Measurements from ENCODE around the gene PPFIBP2. TPM values are rescaled to one million over a fixed set of nuclear protein-coding genes. Genes with fewer than 3 reads are reported as not detected.

The PPFIBP2 gene
- total RNA-seq, 1 donor from 2014 or later: 74.1 TPM

DNA sequence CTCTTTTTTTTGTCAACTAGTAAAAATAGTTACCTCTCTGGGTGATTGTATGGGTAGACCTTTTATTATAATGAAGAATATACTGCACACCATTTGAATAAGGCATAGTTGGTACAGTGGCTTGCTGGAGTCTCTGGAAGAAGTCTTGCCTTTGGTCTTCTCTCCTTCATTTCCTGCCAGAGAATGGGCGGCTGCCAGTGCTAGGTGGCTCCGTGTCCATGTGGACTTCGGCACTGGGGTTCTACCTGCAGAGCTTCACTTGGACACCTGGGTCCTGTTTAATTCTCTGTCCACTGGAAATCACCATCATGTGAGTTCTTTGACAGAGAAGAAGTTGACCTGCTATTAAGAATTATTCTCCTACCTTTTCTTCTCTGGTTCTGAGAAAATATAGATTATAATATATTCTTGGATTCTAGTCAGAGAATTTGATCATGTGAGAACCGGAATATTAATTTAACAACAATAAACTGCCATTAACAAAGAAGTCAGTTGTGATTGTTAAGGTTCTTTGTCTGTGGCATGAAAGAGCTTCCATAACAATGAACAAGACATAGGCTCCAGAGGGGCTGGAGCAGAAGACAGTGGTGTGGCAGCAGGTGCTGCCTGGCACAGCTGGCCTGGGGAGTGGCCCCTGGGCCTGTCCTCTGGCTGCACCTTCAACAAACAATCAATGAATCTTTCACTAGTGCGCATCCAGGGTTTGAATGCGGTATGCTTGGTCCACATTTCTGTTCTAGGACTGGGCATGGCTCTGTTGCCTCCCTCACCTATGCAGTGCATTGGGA lies 77.5 kb downstream of the PPFIBP2 start:
- DNase-seq (ENCODE audit: extremely low spot score, unreplicated experiment): no peak
- no peaks in the 10 kb centered on the region for H3K9me3 Mint-ChIP-seq (ENCODE audit: unreplicated experiment)
- TF ChIP-seq, protein P1, sequence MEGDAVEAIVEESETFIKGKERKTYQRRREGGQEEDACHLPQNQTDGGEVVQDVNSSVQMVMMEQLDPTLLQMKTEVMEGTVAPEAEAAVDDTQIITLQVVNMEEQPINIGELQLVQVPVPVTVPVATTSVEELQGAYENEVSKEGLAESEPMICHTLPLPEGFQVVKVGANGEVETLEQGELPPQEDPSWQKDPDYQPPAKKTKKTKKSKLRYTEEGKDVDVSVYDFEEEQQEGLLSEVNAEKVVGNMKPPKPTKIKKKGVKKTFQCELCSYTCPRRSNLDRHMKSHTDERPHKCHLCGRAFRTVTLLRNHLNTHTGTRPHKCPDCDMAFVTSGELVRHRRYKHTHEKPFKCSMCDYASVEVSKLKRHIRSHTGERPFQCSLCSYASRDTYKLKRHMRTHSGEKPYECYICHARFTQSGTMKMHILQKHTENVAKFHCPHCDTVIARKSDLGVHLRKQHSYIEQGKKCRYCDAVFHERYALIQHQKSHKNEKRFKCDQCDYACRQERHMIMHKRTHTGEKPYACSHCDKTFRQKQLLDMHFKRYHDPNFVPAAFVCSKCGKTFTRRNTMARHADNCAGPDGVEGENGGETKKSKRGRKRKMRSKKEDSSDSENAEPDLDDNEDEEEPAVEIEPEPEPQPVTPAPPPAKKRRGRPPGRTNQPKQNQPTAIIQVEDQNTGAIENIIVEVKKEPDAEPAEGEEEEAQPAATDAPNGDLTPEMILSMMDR (IDR thresholded peaks at IDR 0.05): no peak
- H3K36me3 Mint-ChIP-seq (ENCODE audit: unreplicated experiment): peaks cover 20% of the 10 kb centered on the region
- no peaks in the 10 kb centered on the region for H3K27me3 Mint-ChIP-seq (ENCODE audit: unreplicated experiment)
- peaks cover 34% of the 10 kb centered on the region for H3K4me1 Mint-ChIP-seq (ENCODE audit: unreplicated experiment)
- H3K27ac Mint-ChIP-seq (ENCODE audit: unreplicated experiment): no peak overlapping the region
- H3K4me3 Mint-ChIP-seq (ENCODE audit: unreplicated experiment): no peak overlapping the region

GRCh38 chr11:7591987-7592386 lies 78.2 kb downstream of the PPFIBP2 start:
- Mint-ChIP-seq H3K9me3 (ENCODE audit: unreplicated experiment) (no peaks in the 10 kb centered on the region), H3K27ac (ENCODE audit: unreplicated experiment) (no peak overlapping the region), H3K4me3 (ENCODE audit: unreplicated experiment) (no peak overlapping the region), H3K27me3 (ENCODE audit: unreplicated experiment) (no peaks in the 10 kb centered on the region), H3K36me3 (ENCODE audit: unreplicated experiment) (peaks cover 26% of the 10 kb centered on the region), H3K4me1 (ENCODE audit: unreplicated experiment) (peaks cover 28% of the 10 kb centered on the region)
- TF ChIP-seq, protein P1 (IDR thresholded peaks at IDR 0.05): no peak
- DNase-seq (ENCODE audit: extremely low spot score, unreplicated experiment): no peak

DNA sequence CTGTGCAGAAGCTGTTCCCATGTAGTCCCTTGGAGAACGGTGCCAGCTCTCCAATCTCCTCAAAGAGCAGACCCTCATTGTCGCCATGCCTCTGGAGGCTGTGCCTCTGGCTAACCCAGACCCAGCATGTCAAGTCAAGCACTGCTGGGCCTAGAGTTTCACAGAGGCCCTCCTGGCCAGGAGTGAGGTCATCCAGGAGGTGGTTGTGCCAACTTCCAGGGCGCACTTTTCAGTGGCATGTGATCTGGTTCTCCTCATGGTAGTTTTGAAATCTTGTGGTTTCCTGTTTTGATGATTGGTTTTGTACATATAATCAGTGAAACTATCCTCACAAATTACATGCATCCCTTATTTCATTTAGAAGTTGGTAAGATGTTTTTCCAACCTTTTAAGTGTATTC lies 78.9 kb downstream of the PPFIBP2 start:
- TF ChIP-seq, protein P1 (IDR thresholded peaks at IDR 0.05): no peak
- no peaks in the 10 kb centered on the region for H3K9me3 Mint-ChIP-seq (ENCODE audit: unreplicated experiment)
- no peaks in the 10 kb centered on the region for H3K27me3 Mint-ChIP-seq (ENCODE audit: unreplicated experiment)
- no peak for DNase-seq (ENCODE audit: extremely low spot score, unreplicated experiment)
- H3K27ac Mint-ChIP-seq (ENCODE audit: unreplicated experiment): no peak overlapping the region
- peaks cover 28% of the 10 kb centered on the region for H3K36me3 Mint-ChIP-seq (ENCODE audit: unreplicated experiment)
- peaks cover 20% of the 10 kb centered on the region for H3K4me1 Mint-ChIP-seq (ENCODE audit: unreplicated experiment)
- no peak overlapping the region for H3K4me3 Mint-ChIP-seq (ENCODE audit: unreplicated experiment)

GRCh38 chr11:7593481-7593880 lies 79.7 kb downstream of the PPFIBP2 start:
- H3K36me3 Mint-ChIP-seq (ENCODE audit: unreplicated experiment): peaks cover 30% of the 10 kb centered on the region
- DNase-seq (ENCODE audit: extremely low spot score, unreplicated experiment): no peak
- TF ChIP-seq, protein P1 (IDR thresholded peaks at IDR 0.05): no peak
- H3K4me1 Mint-ChIP-seq (ENCODE audit: unreplicated experiment): peaks cover 14% of the 10 kb centered on the region
- H3K27ac Mint-ChIP-seq (ENCODE audit: unreplicated experiment): no peak overlapping the region
- H3K9me3 Mint-ChIP-seq (ENCODE audit: unreplicated experiment): no peaks in the 10 kb centered on the region
- H3K27me3 Mint-ChIP-seq (ENCODE audit: unreplicated experiment): no peaks in the 10 kb centered on the region
- H3K4me3 Mint-ChIP-seq (ENCODE audit: unreplicated experiment): no peak overlapping the region

DNA sequence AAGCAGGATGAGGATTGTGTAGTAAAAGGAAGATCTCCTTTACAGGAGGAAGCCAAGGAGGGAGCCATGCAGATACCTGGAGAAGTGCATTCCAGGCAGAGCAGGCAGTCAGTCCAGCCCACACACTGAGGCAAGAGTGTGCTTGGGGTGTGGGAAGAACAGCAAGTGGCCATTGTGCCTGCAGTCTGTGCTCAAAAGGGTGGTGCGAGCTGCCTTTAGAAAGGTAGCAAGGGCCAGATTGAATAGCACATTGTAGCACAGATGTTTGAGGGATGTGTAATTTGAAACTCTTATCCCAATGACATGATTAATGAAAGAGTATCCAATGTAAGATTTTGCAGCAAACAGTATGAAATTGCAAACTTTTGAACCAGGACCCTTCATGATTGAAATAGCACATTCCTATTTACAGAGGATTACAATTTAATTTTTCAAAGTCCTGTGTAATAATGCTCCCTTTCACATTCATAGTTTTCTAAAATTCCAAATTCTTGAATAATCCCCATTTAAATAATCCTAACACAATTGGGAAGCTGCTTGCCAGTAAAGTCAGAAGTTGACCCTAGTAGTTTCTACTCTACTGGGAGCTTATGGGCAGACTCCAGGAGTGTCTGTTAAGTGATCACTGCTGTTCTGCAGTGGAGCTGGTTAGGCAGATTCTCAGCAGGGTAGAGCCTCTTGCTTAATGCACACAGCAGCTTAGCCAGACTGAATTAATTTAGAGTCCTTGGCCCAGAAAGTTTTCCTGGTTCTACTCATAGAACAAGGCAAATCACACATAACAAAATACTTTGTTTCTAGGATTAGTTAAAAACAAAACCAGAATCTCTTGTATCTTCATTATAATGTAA lies 81.4 kb downstream of the PPFIBP2 start:
- Mint-ChIP-seq H3K36me3 (ENCODE audit: unreplicated experiment) (peaks cover 39% of the 10 kb centered on the region), H3K4me3 (ENCODE audit: unreplicated experiment) (no peak overlapping the region), H3K4me1 (ENCODE audit: unreplicated experiment) (peaks cover 17% of the 10 kb centered on the region), H3K9me3 (ENCODE audit: unreplicated experiment) (no peaks in the 10 kb centered on the region), H3K27me3 (ENCODE audit: unreplicated experiment) (no peaks in the 10 kb centered on the region), H3K27ac (ENCODE audit: unreplicated experiment) (no peak overlapping the region)
- no peak for DNase-seq (ENCODE audit: extremely low spot score, unreplicated experiment)
- TF ChIP-seq, protein P1 (IDR thresholded peaks at IDR 0.05): no peak

Measured in osteocyte (in vitro differentiated cells).